HepG2 (cell line): Measurements from ENCODE around the gene SEBOX. TPM values are rescaled to one million over a fixed set of nuclear protein-coding genes. Genes with fewer than 3 reads are reported as not detected.

Experiments used
- AGO1 ChIP-seq: fragments of 200-400 bp; formaldehyde crosslinking; IDR thresholded peaks from 2 replicates; pipeline ENCODE4 v1.6.1; 2017; ENCODE audit warnings: mild to moderate bottlenecking, low read depth, low read length, moderate library complexity; ENCODE audit not compliant: poor library complexity, severe bottlenecking
- ATF1 ChIP-seq: IDR thresholded peaks from 2 replicates; pipeline ENCODE4 v1.6.1; 2016; ENCODE audit warnings: mild to moderate bottlenecking, control low read depth
- BRD4 ChIP-seq: sonication (generic); formaldehyde crosslinking; IDR thresholded peaks from 2 replicates; pipeline ENCODE4 v1.4.0; 2020; ENCODE audit warnings: missing genetic modification reagents
- CREB3 ChIP-seq: sonication (generic); formaldehyde crosslinking; IDR thresholded peaks from 2 replicates; pipeline ENCODE4 v1.5.0; 2020; ENCODE audit warnings: missing genetic modification reagents
- ETV6 ChIP-seq: sonication (generic); formaldehyde crosslinking; conservative IDR thresholded peaks from 2 replicates; pipeline ENCODE4 v1.4.0; 2020; ENCODE audit warnings: missing genetic modification reagents
- GRHL1 ChIP-seq: sonication (generic); formaldehyde crosslinking; conservative IDR thresholded peaks from 2 replicates; pipeline ENCODE4 v1.8.0; 2022; ENCODE audit warnings: missing genetic modification reagents
- HCFC1 ChIP-seq: fragments of 150-350 bp; IDR thresholded peaks from 2 replicates; pipeline ENCODE4 v1.6.1; 2014; ENCODE audit warnings: low read depth, low read length
- HOXA9 ChIP-seq: sonication (generic); formaldehyde crosslinking; IDR thresholded peaks from 2 replicates; pipeline ENCODE4 v1.8.1; 2022; ENCODE audit warnings: missing genetic modification reagents, mild to moderate bottlenecking, moderate library complexity, borderline replicate concordance
- LBX2 ChIP-seq: sonication (generic); formaldehyde crosslinking; IDR thresholded peaks from 2 replicates; pipeline ENCODE4 v1.5.0; 2020; ENCODE audit warnings: missing genetic modification reagents, mild to moderate bottlenecking, borderline replicate concordance
- MXD4 ChIP-seq: IDR thresholded peaks from 2 replicates; pipeline ENCODE4 v1.6.1; 2016; ENCODE audit warnings: mild to moderate bottlenecking, missing biosample characterization, missing genetic modification reagents
- NFKB2 ChIP-seq: sonication (generic); formaldehyde crosslinking; IDR thresholded peaks from 2 replicates; pipeline ENCODE4 v1.4.0; 2020; ENCODE audit warnings: missing genetic modification reagents, borderline replicate concordance
- PHB2 ChIP-seq: fragments of 450-650 bp; IDR thresholded peaks from 2 replicates; pipeline ENCODE4 v1.6.1; 2018; ENCODE audit not compliant: partially characterized antibody
- POLR2AphosphoS2 ChIP-seq: IDR thresholded peaks from 2 replicates; pipeline ENCODE4 v1.6.1; 2011; ENCODE audit warnings: low read depth, low read length, improper control_type of control experiment
- PRDM4 ChIP-seq: sonication (generic); formaldehyde crosslinking; IDR thresholded peaks from 2 replicates; pipeline ENCODE4 v1.9.0; 2021; ENCODE audit warnings: missing genetic modification reagents, borderline replicate concordance
- PRPF4 ChIP-seq: fragments of 200-400 bp; formaldehyde crosslinking; IDR thresholded peaks from 2 replicates; pipeline ENCODE4 v1.6.1; 2016; ENCODE audit warnings: low read length, low read depth; ENCODE audit not compliant: poor library complexity, severe bottlenecking
- ZFY ChIP-seq: sonication (generic); formaldehyde crosslinking; IDR thresholded peaks from 2 replicates; pipeline ENCODE4 v1.4.0; 2020; ENCODE audit warnings: missing genetic modification reagents
- ZMYM4 ChIP-seq: sonication (generic); formaldehyde crosslinking; IDR thresholded peaks from 2 replicates; pipeline ENCODE4 v1.8.1; 2023; ENCODE audit warnings: mild to moderate bottlenecking, missing genetic modification reagents
- ZNF235 ChIP-seq: sonication (generic); formaldehyde crosslinking; IDR thresholded peaks from 2 replicates; pipeline ENCODE4 v1.8.1; 2023; ENCODE audit warnings: mild to moderate bottlenecking, missing genetic modification reagents, borderline replicate concordance
- ZNF432 ChIP-seq: sonication (generic); formaldehyde crosslinking; IDR thresholded peaks from 2 replicates; pipeline ENCODE4 v1.5.0; 2020; ENCODE audit warnings: missing genetic modification reagents, mild to moderate bottlenecking, borderline replicate concordance
- ZNF44 ChIP-seq: sonication (generic); formaldehyde crosslinking; IDR thresholded peaks from 2 replicates; pipeline ENCODE4 v1.5.1; 2020; ENCODE audit warnings: mild to moderate bottlenecking, missing genetic modification reagents
- ZNF562 ChIP-seq: sonication (generic); formaldehyde crosslinking; IDR thresholded peaks from 2 replicates; pipeline ENCODE4 v1.8.0; 2022; ENCODE audit warnings: missing genetic modification reagents, borderline replicate concordance
- ZNF841 ChIP-seq: sonication (generic); formaldehyde crosslinking; IDR thresholded peaks from 2 replicates; pipeline ENCODE4 v1.8.1; 2023; ENCODE audit warnings: missing genetic modification reagents, borderline replicate concordance
- ZNF883 ChIP-seq: sonication (generic); formaldehyde crosslinking; IDR thresholded peaks from 2 replicates; pipeline ENCODE4 v1.5.1; 2020; ENCODE audit warnings: mild to moderate bottlenecking, missing genetic modification reagents; ENCODE audit errors: not compliant biosample characterization
- polyA plus RNA-seq, 8 experiments: library from polyadenylated mRNA; depleted of rRNA in 3 of 8; stranded (reverse) in 7 of 8; unstranded in 1 of 8; fragments of >200 nt; fragmentation: Illumina TruSeq in 4 of 8; extraction: Trizol in 4 of 8; gene quantifications; 2 replicates each; pipeline versions ENCODE4 v1.2.1 to v1.2.3, GENCODE V29; 2011 to 2016; ENCODE audit warnings: low read depth in 4 of 8, missing spikeins in 1 of 8, mixed read lengths in 1 of 8; ENCODE audit not compliant: insufficient read depth in 1 of 8
- total RNA-seq, 5 experiments: library from RNA; depleted of rRNA; stranded (reverse); fragments of >200 nt; fragmentation: Illumina TruSeq; extraction: Trizol; gene quantifications; 2 replicates each; pipeline ENCODE4 v1.2.3, GENCODE V29; 2016; ENCODE audit warnings: low read depth in 1 of 5
- TF ChIP-seq, protein P1 (sequence below): sonication (generic); formaldehyde crosslinking; IDR thresholded peaks from 2 replicates; pipeline ENCODE4 v1.4.0; 2020; ENCODE audit warnings: missing genetic modification reagents; ENCODE audit errors: not compliant biosample characterization

Gene SEBOX
- total and polyA plus RNA-seq, 2 of the 13 experiments (the other 11 are each of a cell fraction or from before 2014, with no cell fraction given) = not detected

DNA sequence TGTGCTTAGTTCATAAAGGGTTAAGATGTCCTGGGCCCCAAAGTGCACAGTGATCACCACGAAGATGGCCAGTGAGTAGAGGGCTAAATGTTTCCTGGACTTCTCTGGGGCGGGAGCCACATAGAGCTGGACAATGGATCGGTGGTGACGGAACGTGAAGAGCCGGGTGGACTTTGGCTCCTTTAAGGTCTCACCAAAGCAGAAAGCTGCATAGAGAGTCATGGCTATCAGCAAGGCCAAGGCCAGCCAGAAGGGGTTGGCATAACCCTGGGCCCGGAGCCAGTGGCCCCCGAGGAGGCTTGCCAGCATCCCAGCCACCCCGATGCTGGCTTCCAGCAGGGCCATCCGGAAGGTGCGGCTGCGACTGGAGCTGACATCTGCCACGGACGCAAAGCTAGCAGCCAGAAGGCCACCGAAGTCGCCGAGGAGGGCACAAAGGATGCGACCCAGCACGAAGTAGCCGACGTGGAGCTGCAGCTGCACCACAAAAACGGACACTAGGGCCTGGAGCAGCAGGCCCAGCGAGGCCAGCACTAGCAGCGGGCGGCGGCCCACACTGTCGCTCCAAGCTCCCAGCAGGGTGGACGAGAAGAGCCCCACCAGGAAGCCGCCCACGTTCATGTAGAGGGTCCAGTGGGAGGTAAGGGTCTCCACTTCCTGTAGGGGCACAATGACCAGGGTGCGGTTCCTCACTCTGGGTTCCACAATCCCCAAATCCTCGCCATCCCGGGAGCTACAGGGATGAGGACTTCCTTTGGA lies 40.0 kb upstream of the SEBOX start (continued):
- no peak for TF ChIP-seq PRDM4 (CRISPR knock-in tag)
- no peak; the same call in 1 of the 2 replicates for TF ChIP-seq NFKB2
- TF ChIP-seq PRPF4 = no peak
- no peak for TF ChIP-seq ZNF432 (CRISPR knock-in tag)
- no peak for TF ChIP-seq ZNF562 (CRISPR knock-in tag)
- TF ChIP-seq GRHL1 (CRISPR knock-in tag) = no peak
- TF ChIP-seq ZFY = peak; percentile 60
- TF ChIP-seq BRD4 = 0 out of 2 replicates have a peak, but pooled peaks have one; percentile 17
- no peak for TF ChIP-seq ATF1 (CRISPR knock-in tag)
- TF ChIP-seq ZNF235 (CRISPR knock-in tag) = no peak
- peak; percentile 70; the same call in 1 of the 2 replicates for TF ChIP-seq LBX2 (CRISPR knock-in tag)
- TF ChIP-seq ZMYM4 (CRISPR knock-in tag) = no peak; the same call in 1 of the 2 replicates
- no peak for TF ChIP-seq HCFC1
- no peak for TF ChIP-seq PHB2
- TF ChIP-seq HOXA9 (CRISPR knock-in tag) = no peak
- TF ChIP-seq AGO1 = peak; percentile 34
- no peak for TF ChIP-seq ZNF841
- TF ChIP-seq ZNF44 (CRISPR knock-in tag) = no peak
- TF ChIP-seq POLR2AphosphoS2 = no peak
- TF ChIP-seq, protein P1, sequence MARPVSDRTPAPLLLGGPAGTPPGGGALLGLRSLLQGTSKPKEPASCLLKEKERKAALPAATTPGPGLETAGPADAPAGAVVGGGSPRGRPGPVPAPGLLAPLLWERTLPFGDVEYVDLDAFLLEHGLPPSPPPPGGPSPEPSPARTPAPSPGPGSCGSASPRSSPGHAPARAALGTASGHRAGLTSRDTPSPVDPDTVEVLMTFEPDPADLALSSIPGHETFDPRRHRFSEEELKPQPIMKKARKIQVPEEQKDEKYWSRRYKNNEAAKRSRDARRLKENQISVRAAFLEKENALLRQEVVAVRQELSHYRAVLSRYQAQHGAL (CRISPR knock-in tag) = no peak
- TF ChIP-seq MXD4 (CRISPR knock-in tag) = no peak
- no peak for TF ChIP-seq ZNF883
- TF ChIP-seq CREB3 (CRISPR knock-in tag) = no peak
- TF ChIP-seq ETV6 (CRISPR knock-in tag) = no peak
